Measurements from ENCODE around the gene SAP30L.

Gene SAP30L

DNA sequence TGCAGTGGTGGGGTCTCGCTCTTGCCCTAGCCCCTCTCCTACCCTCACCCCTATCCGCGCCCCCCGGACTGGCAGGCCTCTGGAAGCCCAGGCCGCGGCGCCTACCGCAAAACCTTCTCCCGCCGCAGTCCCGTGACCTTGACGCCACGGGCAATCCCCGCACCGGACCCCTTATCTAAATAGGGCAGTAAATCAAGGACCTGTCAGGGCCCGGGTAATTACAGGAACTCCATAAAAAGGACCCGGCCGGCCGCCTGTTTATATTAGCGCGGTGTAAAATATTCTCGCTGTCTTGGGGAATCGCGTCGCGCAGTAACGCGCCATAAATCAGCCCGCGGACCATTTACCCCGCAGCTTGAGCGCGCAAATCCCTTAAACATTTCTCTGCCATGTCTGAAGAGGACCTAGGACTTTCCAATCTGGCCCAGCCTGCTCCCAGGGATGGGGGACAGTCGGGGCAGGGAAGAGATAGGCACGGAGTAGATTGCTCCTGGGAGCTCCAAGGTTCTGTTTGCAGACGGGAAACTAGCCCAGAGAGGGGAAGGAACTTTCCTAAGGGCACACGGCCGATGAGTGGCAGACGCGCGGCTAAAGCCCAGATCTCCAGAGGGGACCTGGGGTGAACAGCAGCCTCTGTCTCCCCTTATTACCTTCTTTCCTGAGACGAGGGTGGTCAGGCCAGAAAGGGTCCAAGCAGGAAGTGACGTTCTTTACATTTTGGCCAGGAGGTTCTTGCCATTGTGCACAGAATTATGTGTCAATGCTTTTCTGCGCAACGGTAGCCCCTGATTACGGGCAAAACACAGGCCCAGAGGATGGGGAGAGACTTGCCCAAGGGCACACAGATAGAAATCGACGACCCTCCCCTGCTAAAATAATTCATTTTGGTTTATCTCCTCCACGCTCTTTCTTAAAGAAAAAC is 37.0 kb downstream of the SAP30L start:
- TF ChIP-seq, protein P1, sequence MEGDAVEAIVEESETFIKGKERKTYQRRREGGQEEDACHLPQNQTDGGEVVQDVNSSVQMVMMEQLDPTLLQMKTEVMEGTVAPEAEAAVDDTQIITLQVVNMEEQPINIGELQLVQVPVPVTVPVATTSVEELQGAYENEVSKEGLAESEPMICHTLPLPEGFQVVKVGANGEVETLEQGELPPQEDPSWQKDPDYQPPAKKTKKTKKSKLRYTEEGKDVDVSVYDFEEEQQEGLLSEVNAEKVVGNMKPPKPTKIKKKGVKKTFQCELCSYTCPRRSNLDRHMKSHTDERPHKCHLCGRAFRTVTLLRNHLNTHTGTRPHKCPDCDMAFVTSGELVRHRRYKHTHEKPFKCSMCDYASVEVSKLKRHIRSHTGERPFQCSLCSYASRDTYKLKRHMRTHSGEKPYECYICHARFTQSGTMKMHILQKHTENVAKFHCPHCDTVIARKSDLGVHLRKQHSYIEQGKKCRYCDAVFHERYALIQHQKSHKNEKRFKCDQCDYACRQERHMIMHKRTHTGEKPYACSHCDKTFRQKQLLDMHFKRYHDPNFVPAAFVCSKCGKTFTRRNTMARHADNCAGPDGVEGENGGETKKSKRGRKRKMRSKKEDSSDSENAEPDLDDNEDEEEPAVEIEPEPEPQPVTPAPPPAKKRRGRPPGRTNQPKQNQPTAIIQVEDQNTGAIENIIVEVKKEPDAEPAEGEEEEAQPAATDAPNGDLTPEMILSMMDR (conservative IDR thresholded peaks at IDR 0.05; ENCODE audit: control insufficient read depth, insufficient read depth, low read depth, low read length), result no peak
- no peak for DNase-seq (ENCODE audit: low read depth)
- H3K4me3 ChIP-seq (ENCODE audit: control insufficient read depth, low read depth, low read length), result no peak overlapping the region

DNA sequence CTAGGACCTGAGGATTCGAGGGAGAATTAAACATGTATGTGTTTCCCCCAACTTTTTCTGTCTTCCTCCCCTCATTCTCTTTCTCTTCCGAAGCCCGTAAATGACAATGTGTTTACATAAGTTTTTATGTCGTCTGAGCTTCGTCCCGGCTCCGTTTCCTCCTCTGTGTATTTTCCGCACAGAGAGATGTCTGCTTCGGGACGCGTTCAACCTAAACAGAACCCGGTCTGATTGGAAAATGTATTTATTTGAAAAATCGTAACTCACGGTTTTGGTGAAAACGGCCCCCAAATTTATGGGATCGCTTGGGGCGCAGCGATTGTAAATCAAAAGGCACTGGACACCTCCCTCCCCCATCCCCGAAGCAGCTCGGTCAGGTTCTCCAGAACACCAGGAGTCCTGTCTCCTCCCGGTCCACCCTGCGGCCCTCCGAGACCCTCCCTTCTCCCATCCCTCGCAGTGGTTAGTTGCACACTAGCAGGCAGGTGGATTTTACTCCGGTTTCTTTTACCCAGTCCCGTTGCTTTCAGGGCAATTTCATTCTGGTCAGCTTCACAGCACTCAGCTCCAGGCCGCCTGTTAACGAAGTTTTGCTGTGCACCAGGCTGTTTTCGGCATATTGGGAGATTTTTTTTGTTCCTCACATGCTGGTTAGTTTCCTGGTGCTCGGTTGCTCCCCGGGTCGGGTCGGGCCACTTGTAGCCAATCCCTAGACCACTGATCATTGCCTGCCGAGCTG is 38.0 kb downstream of the SAP30L start:
- no peak overlapping the region for H3K4me3 ChIP-seq (ENCODE audit: control insufficient read depth, low read depth, low read length)
- no peak for DNase-seq (ENCODE audit: low read depth)
- TF ChIP-seq, protein P1 (conservative IDR thresholded peaks at IDR 0.05; ENCODE audit: control insufficient read depth, insufficient read depth, low read depth, low read length), result no peak

DNA sequence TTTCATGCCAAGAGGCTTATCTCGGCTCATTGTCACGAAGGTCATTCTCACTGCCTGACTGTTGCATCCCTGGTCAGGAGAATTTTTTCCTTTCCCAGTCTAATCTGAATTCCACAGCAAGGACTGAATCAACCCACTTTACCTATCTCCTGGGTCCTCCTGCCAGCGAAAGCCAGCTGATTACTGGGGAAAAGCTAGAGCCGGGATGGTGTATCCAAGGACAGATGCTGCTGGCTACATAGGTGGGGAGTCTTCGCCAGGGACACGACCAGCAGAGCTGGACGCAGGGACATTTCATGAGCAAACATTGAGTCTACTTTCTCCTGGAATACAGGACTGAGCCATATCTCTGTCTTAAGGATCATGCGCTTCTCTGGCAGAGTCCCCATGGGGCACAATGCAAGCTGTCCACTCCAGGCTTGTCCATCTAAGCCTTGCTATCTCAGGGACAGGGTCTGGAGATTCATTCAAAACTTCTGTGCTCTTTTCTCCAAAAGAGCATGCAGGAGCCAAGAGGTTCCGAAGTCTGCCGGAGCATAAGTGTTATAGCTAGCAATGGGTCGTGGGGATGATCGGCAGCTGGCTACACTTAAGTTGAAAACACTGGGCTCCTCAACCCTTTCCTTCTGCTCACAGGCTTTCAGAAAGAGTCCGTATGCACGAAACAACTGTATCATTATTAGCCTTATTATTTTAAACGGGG is 38.7 kb downstream of the SAP30L start:
- TF ChIP-seq, protein P1 (conservative IDR thresholded peaks at IDR 0.05; ENCODE audit: control insufficient read depth, insufficient read depth, low read depth, low read length), result no peak
- no peak overlapping the region for H3K4me3 ChIP-seq (ENCODE audit: control insufficient read depth, low read depth, low read length)
- no peak for DNase-seq (ENCODE audit: low read depth)

DNA sequence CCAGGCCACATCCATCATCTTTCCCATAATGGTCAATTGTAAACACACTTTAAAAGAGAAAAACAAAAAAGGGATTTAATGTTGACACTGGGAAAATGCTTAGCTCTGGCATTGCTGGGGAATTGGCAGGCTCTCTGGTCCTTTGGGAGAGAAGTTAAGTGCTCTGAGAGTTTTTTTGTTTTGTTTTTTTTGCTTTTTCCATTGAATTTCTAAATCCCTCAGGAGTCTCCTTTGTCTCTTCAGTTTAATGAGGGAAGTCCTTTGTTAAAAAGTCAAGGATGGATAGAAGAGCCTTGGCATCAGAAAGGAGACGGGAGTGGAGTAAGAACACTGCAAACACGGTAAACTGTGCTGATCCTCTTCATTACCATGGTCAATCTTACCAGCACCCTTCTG is 39.3 kb downstream of the SAP30L start:
- no peak overlapping the region for H3K4me3 ChIP-seq (ENCODE audit: control insufficient read depth, low read depth, low read length)
- DNase-seq (ENCODE audit: low read depth), result no peak
- TF ChIP-seq, protein P1 (conservative IDR thresholded peaks at IDR 0.05; ENCODE audit: control insufficient read depth, insufficient read depth, low read depth, low read length), result no peak

DNA sequence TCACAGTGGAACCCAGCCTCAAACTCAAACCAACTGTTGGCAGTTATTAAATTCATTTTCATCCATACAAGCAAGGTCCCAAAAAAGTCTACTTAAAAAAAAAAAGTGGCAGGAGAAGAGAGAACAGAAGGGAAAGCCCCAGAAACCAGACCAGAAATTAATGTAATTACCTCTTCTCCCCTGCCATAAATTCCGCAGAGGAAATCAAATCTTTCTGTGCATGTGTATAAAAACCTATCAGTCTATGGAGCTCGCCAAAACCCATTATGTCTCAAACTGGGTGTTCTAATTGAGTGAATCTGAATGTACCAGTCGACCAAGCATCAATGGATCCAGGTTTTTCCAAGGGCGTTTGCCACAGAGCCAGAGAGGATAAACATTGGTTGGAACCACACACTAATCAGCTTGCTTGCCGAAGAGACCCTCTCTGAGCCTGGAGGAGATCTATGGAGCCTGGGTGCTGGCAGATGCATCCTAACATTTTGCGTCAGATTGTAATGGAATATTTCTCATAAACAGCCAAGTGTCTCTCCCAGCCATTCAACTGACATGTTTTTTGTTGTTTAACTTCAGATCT is 40.1 kb downstream of the SAP30L start:
- H3K4me3 ChIP-seq (ENCODE audit: control insufficient read depth, low read depth, low read length), result no peak overlapping the region
- DNase-seq (ENCODE audit: low read depth), result no peak
- TF ChIP-seq, protein P1 (conservative IDR thresholded peaks at IDR 0.05; ENCODE audit: control insufficient read depth, insufficient read depth, low read depth, low read length), result no peak

DNA sequence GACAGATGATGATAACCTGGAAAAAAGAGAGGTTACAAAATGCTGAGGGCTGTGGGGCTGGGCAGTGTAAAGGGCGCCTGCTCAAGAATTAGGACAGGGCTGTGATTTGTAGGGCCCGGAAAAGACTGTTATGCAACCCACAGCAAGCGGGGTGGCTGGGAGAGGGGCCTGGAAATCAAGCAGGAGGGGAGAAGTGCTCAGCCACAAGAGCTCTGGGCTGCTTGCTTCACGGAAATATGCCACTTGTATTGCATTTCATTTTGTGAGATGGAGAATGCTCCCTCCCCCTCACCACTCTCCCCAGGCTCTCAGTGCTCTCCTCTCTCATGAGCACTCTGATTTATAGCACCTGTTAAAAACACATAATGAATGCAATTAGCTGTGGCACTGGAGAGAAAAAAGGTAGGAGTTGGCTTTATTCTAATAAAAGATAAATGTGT is 40.6 kb downstream of the SAP30L start:
- no peak for DNase-seq (ENCODE audit: low read depth)
- TF ChIP-seq, protein P1 (conservative IDR thresholded peaks at IDR 0.05; ENCODE audit: control insufficient read depth, insufficient read depth, low read depth, low read length), result no peak
- H3K4me3 ChIP-seq (ENCODE audit: control insufficient read depth, low read depth, low read length), result no peak overlapping the region

Data from fibroblast of mammary gland (primary cell).